Activated B cell treated with CpG ODN at 0.5 μM for 24 hours (primary cell): ENCODE measurements around the gene FBXO21. TPM values are rescaled to one million over a fixed set of nuclear protein-coding genes. Genes with fewer than 3 reads are reported as not detected.

Experiments used
- ATAC-seq: fragments of 200-7000 bp; cut with Tn5 transposase; one replicate; pipeline ENCODE4 v1.10.0; 2021; ENCODE audit warnings: low read depth, mild to moderate bottlenecking, moderate library complexity
- CTCF ChIA-PET: fragments of 350-600 bp; sonication (Branson Sonifier 250); formaldehyde crosslinking; loops from one replicate; lab custom pipeline; 2021; ENCODE audit warnings: antibody characterized with exemption; lab: Charles Lee
- POLR2A ChIA-PET: fragments of 350-600 bp; sonication (Branson Sonifier 250); formaldehyde crosslinking; loops from one replicate; lab custom pipeline; 2021; ENCODE audit warnings: antibody characterized with exemption; lab: Charles Lee
- DNase-seq: peaks from one replicate; pipeline ENCODE4 v3.0.0; 2022
- H3K27ac Mint-ChIP-seq: one replicate; pipeline ENCODE4 v1.8.0; 2020; ENCODE audit warnings: mixed read lengths
- H3K27me3 Mint-ChIP-seq: one replicate; pipeline ENCODE4 v1.8.0; 2021; ENCODE audit warnings: mixed read lengths
- H3K36me3 Mint-ChIP-seq: one replicate; pipeline ENCODE4 v1.8.0; 2021; ENCODE audit warnings: low read depth, mixed read lengths
- H3K4me1 Mint-ChIP-seq: one replicate; pipeline ENCODE4 v1.8.0; 2021; ENCODE audit warnings: mixed read lengths
- H3K4me3 Mint-ChIP-seq: one replicate; pipeline ENCODE4 v1.8.0; 2020; ENCODE audit warnings: mild to moderate bottlenecking, mixed read lengths
- H3K9me3 Mint-ChIP-seq: one replicate; pipeline ENCODE4 v1.8.0; 2020; ENCODE audit warnings: mixed read lengths
- CTCF ChIP-seq: fragments of 200-600 bp; IDR thresholded peaks from one replicate; pipeline ENCODE4 v1.8.0; 2022; ENCODE audit warnings: antibody characterized with exemption, mild to moderate bottlenecking
- intact Hi-C: fragments of 100-400 bp; cut with micrococcal nuclease; formaldehyde crosslinking; loops from one replicate; pipeline ENCODE4 v1.15.1; 2024
- total RNA-seq: library from RNA; stranded (reverse); gene quantifications from 2 replicates; pipeline ENCODE4 v1.2.3, GENCODE V29; 2022

The FBXO21 gene
- total RNA-seq, 1 donor from 2014 or later = 41.5 TPM

- Mint-ChIP-seq H3K27me3 (peaks cover 7% of the 10 kb centered on the region), H3K27ac (no peak overlapping the region), H3K9me3 (no peaks in the 10 kb centered on the region), H3K36me3 (peaks cover 14% of the 10 kb centered on the region), H3K4me3 (no peak overlapping the region), H3K4me1 (peaks cover 29% of the 10 kb centered on the region)
- ChIA-PET POLR2A (no interaction called here), CTCF (no interaction called here)
- intact Hi-C loops = no loop called here
- ATAC-seq (no peak), DNase-seq (no peak)
- no peak for TF ChIP-seq CTCF
These were observed 1.8 kb upstream of the FBXO21 start for GRCh38 chr12:117192057-117192456.

- peak overlapping the region; percentile 90 for H3K27ac Mint-ChIP-seq
- H3K4me1 Mint-ChIP-seq = peaks cover 29% of the 10 kb centered on the region
- DNase-seq (peak; percentile 46), ATAC-seq (peak; percentile 27)
- intact Hi-C loops = loop anchor here (1.0 to 10.0 kb wide), 4 partner anchors 279 to 1185 kb away; partner anchors contain the start of genes FBXW8, RNFT2, SPRING1 and SUDS3
- H3K9me3 Mint-ChIP-seq = no peaks in the 10 kb centered on the region
- CTCF ChIA-PET = no interaction called here
- POLR2A ChIA-PET = interaction anchor here (0.5 to 1.8 kb wide), 2 partner anchors 47 to 371 kb away, joined by 5 to 7 read pairs; no protein-coding TSS in a partner anchor
- no peaks in the 10 kb centered on the region for H3K27me3 Mint-ChIP-seq
- H3K4me3 Mint-ChIP-seq = peak overlapping the region; percentile 93
- peaks cover 29% of the 10 kb centered on the region for H3K36me3 Mint-ChIP-seq
- TF ChIP-seq CTCF = no peak
These were observed 503 bp downstream of the FBXO21 start for GRCh38 chr12:117189725-117190209.

- DNase-seq = no peak
- ChIA-PET CTCF (no interaction called here), POLR2A (interaction anchor here (0.5 to 1.8 kb wide), 2 partner anchors 47 to 370 kb away, joined by 5 to 7 read pairs; no protein-coding TSS in a partner anchor)
- Mint-ChIP-seq H3K9me3 (no peaks in the 10 kb centered on the region), H3K36me3 (peaks cover 33% of the 10 kb centered on the region), H3K27ac (peak overlapping the region; percentile 90), H3K4me3 (peak overlapping the region; percentile 93), H3K27me3 (no peaks in the 10 kb centered on the region), H3K4me1 (peaks cover 29% of the 10 kb centered on the region)
- intact Hi-C loops = loop anchor here (5.0 to 10.0 kb wide), 3 partner anchors 372 to 1186 kb away; partner anchors contain the start of genes RNFT2, SPRING1, SUDS3 and TAOK3
- no peak for ATAC-seq
- no peak for TF ChIP-seq CTCF
These were observed 1.1 kb downstream of the FBXO21 start for GRCh38 chr12:117188961-117189724.

- ATAC-seq (no peak), DNase-seq (no peak)
- Mint-ChIP-seq H3K27ac (no peak overlapping the region), H3K4me3 (no peak overlapping the region), H3K27me3 (no peaks in the 10 kb centered on the region), H3K4me1 (peaks cover 29% of the 10 kb centered on the region), H3K36me3 (peaks cover 43% of the 10 kb centered on the region), H3K9me3 (no peaks in the 10 kb centered on the region)
- intact Hi-C loops = loop anchor here (5.0 to 10.0 kb wide), 3 partner anchors 371 to 1187 kb away; partner anchors contain the start of genes RNFT2, SPRING1, SUDS3 and TAOK3
- CTCF ChIA-PET = no interaction called here
- TF ChIP-seq CTCF = no peak
- POLR2A ChIA-PET = interaction anchor here (0.6 kb wide), 1 partner anchor 516 kb away, joined by 9 read pairs; no protein-coding TSS in a partner anchor
These were observed 2.1 kb downstream of the FBXO21 start for GRCh38 chr12:117188121-117188665.

- H3K27ac Mint-ChIP-seq = no peak overlapping the region
- intact Hi-C loops = loop anchor here (5.0 to 10.0 kb wide), 3 partner anchors 370 to 1187 kb away; partner anchors contain the start of genes RNFT2, SPRING1, SUDS3 and TAOK3
- no peak for TF ChIP-seq CTCF
- no peak for DNase-seq
- peaks cover 45% of the 10 kb centered on the region for H3K36me3 Mint-ChIP-seq
- no peaks in the 10 kb centered on the region for H3K27me3 Mint-ChIP-seq
- peaks cover 29% of the 10 kb centered on the region for H3K4me1 Mint-ChIP-seq
- H3K9me3 Mint-ChIP-seq = no peaks in the 10 kb centered on the region
- no peak overlapping the region for H3K4me3 Mint-ChIP-seq
- no peak for ATAC-seq
- POLR2A ChIA-PET = no interaction called here
- CTCF ChIA-PET = no interaction called here
These were observed 2.8 kb downstream of the FBXO21 start for GRCh38 chr12:117187421-117187820.
